Endometrial microvascular endothelial cells (primary cell): ENCODE results near the gene UGT1A10. TPM values are rescaled to one million over a fixed set of nuclear protein-coding genes. Genes with fewer than 3 reads are reported as not detected.

Experiments
- total RNA-seq: library from RNA; depleted of rRNA; stranded (reverse); fragments of >200 nt; gene quantifications from one replicate; pipeline ENCODE4 v1.2.3, GENCODE V29; 2015; ENCODE audit errors: inconsistent ontology term

Gene UGT1A10
- total RNA-seq, 1 donor from 2014 or later = not detected

Other genes starting within 250 kb of the UGT1A10 start
- gene USP40, start 69.7 kb upstream of the UGT1A10 start, total RNA-seq = 22.3 TPM
- gene UGT1A8, start 18.8 kb upstream of the UGT1A10 start, total RNA-seq = not detected
- gene UGT1A9, start 35.5 kb downstream of the UGT1A10 start, total RNA-seq = not detected
- not detected for gene UGT1A7, start 45.5 kb downstream of the UGT1A10 start, total RNA-seq
- gene UGT1A6, start 56.4 kb downstream of the UGT1A10 start, total RNA-seq = not detected
- gene UGT1A5, start 76.5 kb downstream of the UGT1A10 start, total RNA-seq = not detected
- not detected for gene UGT1A4, start 82.3 kb downstream of the UGT1A10 start, total RNA-seq
- not detected for gene UGT1A3, start 92.6 kb downstream of the UGT1A10 start, total RNA-seq
- not detected for gene UGT1A1, start 123.8 kb downstream of the UGT1A10 start, total RNA-seq
- not detected for gene MROH2A, start 141.9 kb downstream of the UGT1A10 start, total RNA-seq
- gene HJURP, start 218.1 kb downstream of the UGT1A10 start, total RNA-seq = 69.5 TPM